ENCODE data around the gene DUSP22.

DNA sequence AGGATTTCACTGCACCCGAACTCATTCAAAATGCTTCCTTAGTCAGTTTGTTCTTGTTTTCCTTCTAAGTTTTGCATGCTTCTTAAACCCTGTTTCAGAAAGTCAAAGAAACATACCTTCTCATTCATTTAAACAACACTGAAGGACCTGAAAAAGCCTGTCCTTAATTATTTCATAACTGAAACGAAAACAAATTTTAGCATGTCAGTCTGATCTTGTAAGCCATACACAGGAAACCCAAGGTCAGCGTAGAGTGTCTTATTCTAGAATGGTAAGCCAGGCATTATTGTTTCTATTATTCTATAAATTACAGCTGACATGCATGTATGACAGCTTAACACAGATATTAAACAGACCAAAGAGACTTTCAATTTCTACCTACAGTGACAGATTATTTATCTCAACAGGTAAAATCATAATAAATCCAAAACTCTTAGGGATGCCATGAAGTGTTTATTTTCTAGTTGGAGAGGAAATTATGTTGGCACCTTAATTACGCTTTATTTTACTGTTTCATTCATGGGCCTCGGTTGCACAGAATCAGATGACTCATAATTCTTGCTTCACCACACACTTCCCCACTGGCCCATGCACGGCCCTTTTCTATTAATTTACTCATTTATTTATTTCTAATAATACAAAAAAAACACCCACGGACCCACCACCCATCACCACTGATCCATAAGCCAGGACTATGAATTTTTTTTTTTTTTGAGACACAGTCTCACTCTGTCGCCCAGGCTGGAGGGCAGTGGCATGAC is 39.3 kb upstream of the DUSP22 start:
- TF ChIP-seq, protein P1, sequence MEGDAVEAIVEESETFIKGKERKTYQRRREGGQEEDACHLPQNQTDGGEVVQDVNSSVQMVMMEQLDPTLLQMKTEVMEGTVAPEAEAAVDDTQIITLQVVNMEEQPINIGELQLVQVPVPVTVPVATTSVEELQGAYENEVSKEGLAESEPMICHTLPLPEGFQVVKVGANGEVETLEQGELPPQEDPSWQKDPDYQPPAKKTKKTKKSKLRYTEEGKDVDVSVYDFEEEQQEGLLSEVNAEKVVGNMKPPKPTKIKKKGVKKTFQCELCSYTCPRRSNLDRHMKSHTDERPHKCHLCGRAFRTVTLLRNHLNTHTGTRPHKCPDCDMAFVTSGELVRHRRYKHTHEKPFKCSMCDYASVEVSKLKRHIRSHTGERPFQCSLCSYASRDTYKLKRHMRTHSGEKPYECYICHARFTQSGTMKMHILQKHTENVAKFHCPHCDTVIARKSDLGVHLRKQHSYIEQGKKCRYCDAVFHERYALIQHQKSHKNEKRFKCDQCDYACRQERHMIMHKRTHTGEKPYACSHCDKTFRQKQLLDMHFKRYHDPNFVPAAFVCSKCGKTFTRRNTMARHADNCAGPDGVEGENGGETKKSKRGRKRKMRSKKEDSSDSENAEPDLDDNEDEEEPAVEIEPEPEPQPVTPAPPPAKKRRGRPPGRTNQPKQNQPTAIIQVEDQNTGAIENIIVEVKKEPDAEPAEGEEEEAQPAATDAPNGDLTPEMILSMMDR (IDR thresholded peaks at IDR 0.05), result no peak
- TF ChIP-seq EZH2 (IDR thresholded peaks at IDR 0.05; ENCODE audit: borderline replicate concordance, insufficient read depth, low read depth, low read length, poor library complexity, severe bottlenecking), result no peak
